GM12878 (cell line): ENCODE measurements around the gene MSANTD3. TPM values are rescaled to one million over a fixed set of nuclear protein-coding genes. Genes with fewer than 3 reads are reported as not detected.

Source experiments
- ATAC-seq: fragments of 200-7000 bp; cut with Tn5 transposase; 3 replicates; pipeline ENCODE4 v1.9.1; 2020; ENCODE audit warnings: mild to moderate bottlenecking, moderate library complexity
- BruUV-seq: library from RNA; stranded (reverse); fragments of 400-500 nt; replicated peaks from 2 replicates; lab custom pipeline; 2021; lab: Mats Ljungman, UMichigan
- CTCF ChIA-PET: fragments of 300-600 bp; sonication (Branson Sonifier 250); formaldehyde crosslinking; extraction: SDS; loops from one replicate; lab custom pipeline; 2021; ENCODE audit warnings: inconsistent platforms; lab: Yijun Ruan, JAX
- POLR2A ChIA-PET: fragments of 350-600 bp; formaldehyde crosslinking; extraction: SDS; loops from one replicate; lab custom pipeline; 2021; ENCODE audit warnings: inconsistent platforms; lab: Charles Lee
- RAD21 ChIA-PET: fragments of 300-600 bp; sonication (Branson Sonifier 250); formaldehyde crosslinking; loops from one replicate; lab custom pipeline; 2023; ENCODE audit warnings: antibody characterized with exemption; ENCODE audit not compliant: unreplicated experiment; lab: Charles Lee
- SMC1A ChIA-PET: fragments of 300-600 bp; sonication (Branson Sonifier 250); formaldehyde crosslinking; loops from one replicate; lab custom pipeline; 2023; ENCODE audit not compliant: unreplicated experiment, uncharacterized antibody; lab: Charles Lee
- DNase-seq: peaks from one replicate; pipeline ENCODE4 v3.0.0-alpha.2; 2011; ENCODE audit warnings: low read depth, low spot score
- FAIRE-seq: peaks from 3 replicates; lab custom pipeline; 2011; peaks lifted over from hg19 to GRCh38; lab: Jason Lieb, UNC
- H2AFZ ChIP-seq: 2 replicates; pipeline ENCODE4 v1.6.0; 2011; ENCODE audit warnings: low read depth, low read length, control low read depth; ENCODE audit not compliant: control insufficient read depth
- H3K27ac ChIP-seq: 2 replicates; pipeline ENCODE4 v1.5.1; 2011; ENCODE audit warnings: control low read depth; ENCODE audit not compliant: control insufficient read depth, insufficient read depth
- H3K27me3 ChIP-seq, 2 experiments: replicated peaks in 1 of 2; 2 replicates each; pipeline versions ENCODE4 v1.6.0 to v1.6.1; 2011; ENCODE audit warnings: low read length in 1 of 2; ENCODE audit not compliant: control insufficient read depth in 2 of 2, insufficient read depth in 2 of 2
- H3K36me3 ChIP-seq, 2 experiments: 2 replicates each; pipeline ENCODE4 v1.5.1; 2011; ENCODE audit warnings: low read length in 1 of 2; ENCODE audit not compliant: control insufficient read depth in 2 of 2, insufficient read depth in 2 of 2
- H3K4me1 ChIP-seq: 2 replicates; pipeline ENCODE4 v1.6.1; 2011; ENCODE audit warnings: mild to moderate bottlenecking, low read length, moderate library complexity, mixed read lengths; ENCODE audit not compliant: control insufficient read depth, insufficient read depth
- H3K4me2 ChIP-seq: 2 replicates; pipeline ENCODE4 v1.6.0; 2011; ENCODE audit warnings: control low read depth; ENCODE audit not compliant: control insufficient read depth, insufficient read depth
- H3K4me3 ChIP-seq: fragments of 200-600 bp; sonication (generic); 2 replicates; pipeline ENCODE4 v1.5.1; 2016
- H3K79me2 ChIP-seq: 2 replicates; pipeline ENCODE4 v1.6.0; 2011; ENCODE audit warnings: low read length; ENCODE audit not compliant: control insufficient read depth, insufficient read depth
- H3K9ac ChIP-seq: 2 replicates; pipeline ENCODE4 v1.8.0; 2011; ENCODE audit warnings: low read length, control low read depth, mixed read lengths; ENCODE audit not compliant: control insufficient read depth, insufficient read depth
- H3K9me3 ChIP-seq: replicated peaks from 3 replicates; pipeline ENCODE4 v1.5.1; 2011; ENCODE audit warnings: mild to moderate bottlenecking, low read length; ENCODE audit not compliant: control insufficient read depth, insufficient read depth
- H4K20me1 ChIP-seq: 2 replicates; pipeline ENCODE4 v1.6.0; 2011; ENCODE audit not compliant: control insufficient read depth, insufficient read depth
- CREB1 ChIP-seq: IDR thresholded peaks from 2 replicates; pipeline ENCODE4 v1.6.1; 2012; ENCODE audit warnings: low read depth, mild to moderate bottlenecking, inconsistent platforms
- DPF2 ChIP-seq: fragments of 450-650 bp; IDR thresholded peaks from 2 replicates; pipeline ENCODE4 v1.6.1; 2017; ENCODE audit warnings: mild to moderate bottlenecking
- EGR1 ChIP-seq, 2 experiments: IDR thresholded peaks; 1 replicate in 1 of 2; 2 replicates in 1 of 2; pipeline ENCODE4 v1.6.1; 2011 to 2012; ENCODE audit warnings: low read depth in 2 of 2, low read length in 2 of 2, borderline replicate concordance in 1 of 2, mild to moderate bottlenecking in 1 of 2, moderate library complexity in 1 of 2
- HDAC6 ChIP-seq: fragments of 200-600 bp; sonication (generic); IDR thresholded peaks from one replicate; pipeline ENCODE4 v1.8.0; 2017; ENCODE audit warnings: antibody characterized with exemption; ENCODE audit not compliant: unreplicated experiment
- MAX ChIP-seq: IDR thresholded peaks from 2 replicates; pipeline ENCODE4 v1.6.1; 2012; ENCODE audit warnings: low read depth, low read length, improper control_type of control experiment
- NFYB ChIP-seq: IDR thresholded peaks from 2 replicates; pipeline ENCODE4 v1.6.1; 2011; ENCODE audit warnings: low read depth, mild to moderate bottlenecking, low read length, improper control_type of control experiment, moderate library complexity; ENCODE audit not compliant: insufficient read depth
- PAX5 ChIP-seq: IDR thresholded peaks from 2 replicates; pipeline ENCODE4 v1.6.1; 2011; ENCODE audit warnings: low read depth, low read length, borderline replicate concordance
- POLR2A ChIP-seq: IDR thresholded peaks from 2 replicates; pipeline ENCODE4 v1.6.1; 2011; ENCODE audit warnings: low read depth, mild to moderate bottlenecking, low read length
- RB1 ChIP-seq: fragments of 450-650 bp; formaldehyde crosslinking; IDR thresholded peaks from 2 replicates; pipeline ENCODE4 v1.6.1; 2017; ENCODE audit warnings: mild to moderate bottlenecking, borderline replicate concordance
- REST ChIP-seq: IDR thresholded peaks from 2 replicates; pipeline ENCODE4 v1.6.1; 2012; ENCODE audit warnings: mild to moderate bottlenecking, low read depth, low read length
- USF2 ChIP-seq: IDR thresholded peaks from 2 replicates; pipeline ENCODE4 v1.6.1; 2011; ENCODE audit warnings: low read depth, low read length, improper control_type of control experiment, borderline replicate concordance
- WGBS: methylation state at CpG from one replicate; pipeline ENCODE4 v1.1.6; 2016; ENCODE audit warnings: low lambda C conversion rate; ENCODE audit not compliant: insufficient replicate concordance, insufficient coverage; ENCODE audit errors: missing lambda C conversion rate; 5-methylcytosine and 5-hydroxymethylcytosine counted together
- in situ Hi-C: fragments of 300-500 bp; cut with MboI; formaldehyde crosslinking; loops from 9 replicates; pipeline ENCODE4 v1.14.3; 2018; ENCODE audit warnings: mixed read lengths
- intact Hi-C: fragments of 100-400 bp; cut with micrococcal nuclease; formaldehyde crosslinking; loops from one replicate; pipeline ENCODE4 v1.14.2; 2022; ENCODE audit not compliant: unreplicated experiment
- polyA plus RNA-seq, 11 experiments: library from polyadenylated mRNA; depleted of rRNA in 4 of 11; unstranded in 6 of 11; stranded (reverse) in 5 of 11; fragments of >200 nt; fragmentation: Nextera tagmentation in 4 of 11; fragmentation: Illumina TruSeq in 1 of 11; extraction: Ambion mirVana in 4 of 11; extraction: Trizol in 1 of 11; gene quantifications; 1 replicate in 1 of 11; 2 replicates in 10 of 11; pipeline versions ENCODE4 v1.2.1 to v1.2.3, GENCODE V29; 2011 to 2016; ENCODE audit warnings: inconsistent platforms in 2 of 11, missing spikeins in 2 of 11, low read depth in 1 of 11
- total RNA-seq, 4 experiments: library from RNA; depleted of rRNA in 3 of 4; stranded (reverse); fragments of >200 nt in 3 of 4; fragmentation: Illumina TruSeq in 1 of 4; extraction: Trizol in 1 of 4; gene quantifications; 2 replicates each; pipeline versions ENCODE4 v1.2.1 to v1.2.3, GENCODE V29; 2013 to 2021

MSANTD3 gene
- total and polyA plus RNA-seq, 10 of the 15 experiments (the other 5 are each of a cell fraction or from before 2014, with no cell fraction given), result 5.8 to 21.2 (median 14.7) TPM

GRCh38 chr9:100396769-100397168 lies 30.2 kb upstream of the MSANTD3 start:
- no peaks in the 10 kb centered on the region for H3K79me2 ChIP-seq
- ChIA-PET CTCF (interaction anchor here (0.5 to 1.1 kb wide), 2 partner anchors 40 to 381 kb away, joined by 3 read pairs; no protein-coding TSS in a partner anchor), SMC1A (interaction anchor here (1.6 kb wide), 2 partner anchors 10 kb away, joined by 4 to 7 read pairs; no protein-coding TSS in a partner anchor), RAD21 (no interaction called here), POLR2A (no interaction called here)
- H3K36me3 ChIP-seq, result no peaks in the 10 kb centered on the region
- no peak overlapping the region for H3K27ac ChIP-seq
- H3K4me2 ChIP-seq, result no peak overlapping the region
- H3K9ac ChIP-seq, result no peak overlapping the region
- BruUV-seq, result no TSS peak
- DNase-seq (no peak), FAIRE-seq (no peak), ATAC-seq (no peak)
- H2AFZ ChIP-seq, result no peak overlapping the region
- TF ChIP-seq USF2 (no peak), HDAC6 (no peak), MAX (no peak), EGR1 (IDR thresholded peaks at IDR 0.05; ENCODE audit: borderline replicate concordance in 1 of 2, low read depth in 2 of 2, low read length in 2 of 2) (no peak), RB1 (no peak), CREB1 (no peak), DPF2 (no peak), PAX5 (no peak), POLR2A (no peak), NFYB (no peak), REST (no peak)
- no peaks in the 10 kb centered on the region for H3K27me3 ChIP-seq
- WGBS, result 97% methylated on average over 9 of the region's 9 CpGs
- H3K4me3 ChIP-seq, result no peak overlapping the region
- H3K4me1 ChIP-seq, result no peaks in the 10 kb centered on the region
- no peaks in the 10 kb centered on the region for H4K20me1 ChIP-seq
- H3K9me3 ChIP-seq, result no peaks in the 10 kb centered on the region
- intact Hi-C loops (no loop called here), in situ Hi-C loops (no loop called here)
